ENCODE measurements around the gene HNRNPDL.
"Not testable (repeated sequence)": the region's sequence is repeated elsewhere in the genome, so short reads cannot be mapped to it uniquely, and the experiment has no call there.

HNRNPDL gene

GRCh38 chr4:82431831-82432230, 1.6 kb upstream of the HNRNPDL start:
- DNase-seq = no peak

GRCh38 chr4:82430964-82431745, 893 bp upstream of the HNRNPDL start:
- DNase-seq = no peak

- no peak for DNase-seq
These were observed 502 bp downstream of the HNRNPDL start for GRCh38 chr4:82429728-82430192.

GRCh38 chr4:82428969-82429727, 1.1 kb downstream of the HNRNPDL start:
- peak; percentile 88 to 99 for DNase-seq

GRCh38 chr4:82428526-82428968, 1.7 kb downstream of the HNRNPDL start:
- DNase-seq = peak in 1 of 2 donors; percentile 6

- DNase-seq = no peak
These were observed 4.8 kb downstream of the HNRNPDL start for GRCh38 chr4:82425478-82425877.

GRCh38 chr4:82423245-82424054, 6.8 kb downstream of the HNRNPDL start:
- DNase-seq = no peak

- no peak for DNase-seq
These were observed 7.6 kb downstream of the HNRNPDL start for GRCh38 chr4:82422616-82423015.

- no peak for DNase-seq
These were observed 8.3 kb downstream of the HNRNPDL start for GRCh38 chr4:82421796-82422560.

GRCh38 chr4:82419451-82419850, 10.8 kb downstream of the HNRNPDL start:
- no peak for DNase-seq

- DNase-seq = no peak
These were observed 14.3 kb downstream of the HNRNPDL start for GRCh38 chr4:82415922-82416365.

- not testable (repeated sequence) for DNase-seq
These were observed 15.2 kb downstream of the HNRNPDL start for GRCh38 chr4:82415061-82415460.

- no peak for DNase-seq
These were observed 26.5 kb downstream of the HNRNPDL start for GRCh38 chr4:82403725-82404124.

- no peak for DNase-seq
These were observed 28.0 kb downstream of the HNRNPDL start for GRCh38 chr4:82402196-82402775.

GRCh38 chr4:82401600-82401999, 28.7 kb downstream of the HNRNPDL start:
- no peak for DNase-seq

GRCh38 chr4:82398263-82398662, 32.0 kb downstream of the HNRNPDL start:
- DNase-seq = no peak

- no peak for DNase-seq
These were observed 32.7 kb downstream of the HNRNPDL start for GRCh38 chr4:82397527-82397926.

- no peak for DNase-seq
These were observed 35.4 kb downstream of the HNRNPDL start for GRCh38 chr4:82394896-82395295.

GRCh38 chr4:82390061-82390460, 40.2 kb downstream of the HNRNPDL start:
- DNase-seq = not testable (repeated sequence)

GRCh38 chr4:82388405-82388804, 41.9 kb downstream of the HNRNPDL start:
- DNase-seq = no peak

- not testable (repeated sequence) for DNase-seq
These were observed 44.0 kb downstream of the HNRNPDL start for GRCh38 chr4:82386312-82386711.

- no peak for DNase-seq
These were observed 47.5 kb downstream of the HNRNPDL start for GRCh38 chr4:82382751-82383150.

All from inflammatory macrophage treated with lipopolysaccharide for 1 hour (primary cell).